HT-29 (cell line): ENCODE results near the gene MICALL1. TPM values are rescaled to one million over a fixed set of nuclear protein-coding genes. Genes with fewer than 3 reads are reported as not detected.
A peak's percentile ranks its signal among the peaks of the same experiment; 100 is the strongest.

Experiments
- DNase-seq: peaks from one replicate; pipeline ENCODE4 v3.0.0-alpha.2; 2015; ENCODE audit warnings: low spot score
- total RNA-seq: library from RNA; depleted of rRNA; stranded (reverse); fragments of >200 nt; shearing (Covaris generic); gene quantifications from 2 replicates; pipeline ENCODE4 v1.2.3, GENCODE V29; 2014

The MICALL1 gene
- total RNA-seq, 1 experiment from 2014 or later, result 23.7 TPM

GRCh38 chr22:37904572-37905533 is 1.2 kb upstream of the MICALL1 start:
- DNase-seq, result no peak

DNA sequence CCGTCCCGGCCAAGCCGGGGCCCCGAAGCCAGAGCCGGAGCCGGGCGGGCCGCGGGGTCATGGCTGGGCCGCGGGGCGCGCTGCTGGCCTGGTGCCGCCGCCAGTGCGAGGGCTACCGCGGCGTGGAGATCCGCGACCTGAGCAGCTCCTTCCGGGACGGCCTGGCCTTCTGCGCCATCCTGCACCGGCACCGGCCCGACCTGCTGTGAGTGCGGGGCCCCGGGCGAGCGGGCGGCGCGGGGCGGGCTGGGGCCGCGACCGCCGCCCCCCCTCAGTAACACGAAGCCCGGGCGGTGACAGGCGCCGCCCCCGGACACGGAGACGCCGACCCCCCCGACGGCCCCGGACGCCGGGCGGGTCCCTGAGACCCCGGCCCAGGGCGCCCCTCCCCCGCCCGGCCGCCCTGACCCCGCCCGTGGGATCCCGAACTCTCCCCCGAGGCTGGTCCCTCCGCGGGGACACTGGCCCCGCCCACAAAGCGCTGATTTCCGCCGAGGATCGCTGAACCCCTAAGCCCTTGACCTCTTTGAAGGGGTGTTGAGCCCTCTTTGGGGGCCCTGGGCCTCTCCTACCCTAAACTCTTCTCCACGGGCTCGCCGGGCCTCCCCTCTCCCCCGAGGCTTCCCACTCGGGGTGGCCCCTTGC is 389 bp downstream of the MICALL1 start:
- DNase-seq, result no peak

GRCh38 chr22:37907036-37907954 is 1.2 kb downstream of the MICALL1 start:
- peak; percentile 4 for DNase-seq

DNA sequence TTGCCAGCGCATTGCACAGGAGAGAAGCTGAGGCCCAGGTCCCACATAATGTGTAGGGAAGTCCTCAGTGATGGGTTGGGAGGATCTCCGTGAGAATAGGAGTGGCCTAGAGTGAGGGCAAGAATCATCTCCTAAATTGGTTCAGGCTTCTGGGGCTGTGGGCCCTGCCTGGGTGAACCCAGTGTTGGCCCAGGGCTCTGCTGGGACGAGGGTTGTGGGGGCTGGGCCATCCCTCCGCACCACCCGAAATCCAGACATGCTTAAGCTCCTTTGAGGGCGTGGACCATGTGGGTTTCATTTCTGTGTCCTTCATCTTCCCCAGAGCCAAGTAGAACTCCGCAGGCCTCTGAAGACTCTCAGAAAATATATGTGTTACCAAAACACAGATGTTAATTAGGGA is 3.7 kb downstream of the MICALL1 start:
- no peak for DNase-seq

DNA sequence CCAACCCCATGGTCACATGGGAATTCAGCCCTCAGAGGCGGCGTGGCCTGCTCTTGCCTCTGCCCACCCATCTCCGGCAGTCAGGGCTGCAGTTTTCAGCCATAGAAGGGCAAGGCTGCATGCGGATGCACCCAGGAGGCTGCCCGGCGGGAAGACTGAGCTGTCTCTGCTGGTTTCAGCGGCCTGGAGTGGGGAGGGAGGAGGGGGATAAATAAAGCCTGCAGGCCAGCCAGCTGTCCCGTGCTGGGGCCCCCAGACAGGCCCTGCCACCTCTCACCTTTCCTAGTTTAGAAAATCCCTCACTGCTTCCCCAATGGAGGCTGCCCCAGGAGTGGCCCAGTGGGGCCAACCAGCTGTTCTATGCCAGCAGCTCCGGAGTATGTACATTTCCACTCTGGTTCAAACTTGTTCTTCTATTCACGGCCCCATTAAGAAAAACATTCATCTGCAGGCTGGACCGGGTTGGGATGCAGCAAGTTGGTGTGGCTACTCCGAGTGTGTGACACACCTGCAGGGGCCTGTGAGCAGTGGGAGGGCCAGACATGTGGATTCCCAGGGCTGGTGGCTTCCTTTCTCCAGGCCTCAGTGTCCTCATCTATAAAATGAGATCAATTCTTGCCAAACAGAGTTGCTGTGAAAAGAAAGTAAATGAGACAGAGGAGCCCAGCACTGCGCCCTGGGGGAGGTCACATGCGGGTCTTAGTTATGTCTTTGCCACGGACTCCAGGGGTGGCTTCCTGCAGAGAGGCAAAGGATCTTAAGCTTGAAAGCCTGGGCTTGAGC is 5.0 kb downstream of the MICALL1 start:
- DNase-seq, result no peak

- no peak for DNase-seq
Observed at GRCh38 chr22:37911697-37912096, 5.6 kb downstream of the MICALL1 start.

DNA sequence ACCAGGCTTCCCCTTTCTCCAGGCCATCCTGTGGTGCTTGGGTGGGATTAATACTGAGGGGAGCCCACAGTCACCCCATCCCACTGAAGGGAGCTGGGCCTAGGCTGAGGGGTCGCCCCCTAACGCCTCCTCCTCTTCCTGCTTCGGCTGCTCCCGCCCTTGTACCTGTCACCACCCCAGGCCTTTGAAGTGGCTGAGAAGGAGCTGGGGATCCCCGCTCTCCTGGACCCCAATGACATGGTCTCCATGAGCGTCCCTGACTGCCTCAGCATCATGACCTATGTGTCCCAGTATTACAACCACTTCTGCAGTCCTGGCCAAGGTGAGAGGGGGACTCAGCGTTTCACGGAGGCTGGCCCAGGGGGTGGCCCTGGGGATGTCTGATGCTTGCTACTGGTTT is 6.1 kb downstream of the MICALL1 start:
- DNase-seq, result no peak

DNA sequence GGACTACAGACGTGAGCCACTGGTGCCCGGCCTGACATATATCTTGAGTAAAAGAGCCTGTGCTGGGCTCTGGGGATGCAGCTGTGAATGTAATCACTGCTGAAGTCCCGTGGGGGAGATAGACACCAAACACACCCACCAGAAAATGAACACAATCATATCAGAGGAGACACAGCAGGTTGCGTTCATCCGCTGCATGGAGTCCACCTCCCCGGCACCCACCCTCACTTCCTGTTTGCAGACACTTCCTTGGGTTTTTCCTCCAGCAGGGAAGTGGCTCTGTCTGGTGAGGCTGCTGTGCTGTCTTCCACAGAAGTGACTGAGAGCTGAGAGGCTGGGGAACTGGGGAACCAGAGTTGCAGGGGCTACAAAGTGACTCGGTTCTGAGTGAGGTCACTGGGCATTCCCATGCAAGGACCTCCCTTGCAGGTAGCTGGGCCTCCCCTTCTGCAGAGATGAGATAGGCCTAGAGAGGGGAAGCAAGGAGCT is 7.2 kb downstream of the MICALL1 start:
- no peak for DNase-seq

DNA sequence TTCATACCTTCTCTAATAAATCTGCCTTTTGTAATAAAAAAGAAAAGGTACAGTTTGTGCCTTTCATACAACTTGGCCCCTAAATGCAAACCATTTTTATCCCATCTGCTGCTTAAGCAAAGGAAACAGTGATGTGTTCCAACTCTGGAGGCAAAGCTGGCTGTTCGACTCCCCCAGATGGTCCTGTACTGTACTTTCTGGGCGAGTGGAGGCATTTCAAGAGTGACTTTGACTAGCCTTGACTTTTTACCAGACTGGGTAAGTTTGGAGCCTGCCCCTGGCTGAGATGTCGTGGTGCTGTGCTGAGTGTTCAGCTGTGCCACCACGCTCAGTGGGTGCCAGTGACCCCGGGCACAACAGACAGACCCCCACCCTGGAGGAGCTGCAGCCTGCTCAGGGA is 10.2 kb downstream of the MICALL1 start:
- no peak for DNase-seq

DNA sequence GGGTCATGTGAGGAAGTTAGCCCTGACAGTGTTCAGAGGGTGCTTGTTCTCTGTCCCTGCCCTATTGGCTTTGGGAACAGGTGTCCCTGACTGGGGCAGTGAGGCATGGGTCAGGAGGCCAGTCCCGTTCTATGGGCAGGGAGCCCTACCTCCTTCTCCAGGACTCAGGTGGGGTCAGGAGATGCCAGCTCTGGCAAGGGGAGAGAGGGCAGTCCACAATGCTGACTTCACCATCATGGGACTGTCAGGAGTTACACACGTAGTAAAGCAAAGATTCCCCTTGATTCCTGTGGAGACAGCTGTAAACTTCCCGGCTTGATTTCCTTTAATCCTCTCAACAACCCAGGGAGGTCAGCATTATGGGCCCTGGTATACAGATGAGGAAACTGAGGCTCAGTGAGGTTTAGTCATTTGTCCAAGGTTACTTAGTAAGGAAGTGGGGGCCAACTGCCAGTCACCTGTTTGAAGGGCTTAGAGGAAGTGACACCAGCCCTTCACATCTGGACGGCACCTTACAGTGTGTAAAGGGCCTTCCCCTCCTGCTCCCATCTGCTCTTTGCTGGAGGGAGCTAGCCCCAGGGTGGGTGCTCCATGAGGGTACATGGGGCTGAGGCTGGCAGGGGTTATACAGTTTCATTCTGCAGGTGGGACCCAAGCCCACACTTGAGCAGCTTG is 11.9 kb downstream of the MICALL1 start:
- DNase-seq, result no peak

- no peak for DNase-seq
Observed at GRCh38 chr22:37918580-37919270, 12.6 kb downstream of the MICALL1 start.

- DNase-seq, result no peak
Observed at GRCh38 chr22:37920126-37920525, 14.0 kb downstream of the MICALL1 start.

DNA sequence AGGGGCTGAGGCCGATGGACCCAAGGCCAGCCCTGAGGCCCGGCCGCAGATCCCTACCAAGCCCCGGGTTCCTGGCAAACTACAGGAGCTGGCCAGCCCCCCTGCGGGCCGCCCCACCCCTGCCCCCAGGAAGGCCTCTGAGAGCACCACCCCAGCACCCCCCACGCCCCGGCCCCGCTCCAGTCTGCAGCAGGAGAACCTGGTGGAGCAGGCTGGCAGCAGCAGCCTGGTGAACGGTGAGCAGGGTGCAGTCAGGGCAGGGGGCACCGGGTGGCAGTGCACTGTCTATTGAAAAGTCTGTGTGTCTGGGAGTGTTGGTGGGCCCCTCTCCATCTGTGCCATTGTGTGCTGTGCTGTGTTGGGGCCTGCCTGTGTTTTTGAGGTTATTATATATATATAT is 16.1 kb downstream of the MICALL1 start:
- no peak for DNase-seq

DNA sequence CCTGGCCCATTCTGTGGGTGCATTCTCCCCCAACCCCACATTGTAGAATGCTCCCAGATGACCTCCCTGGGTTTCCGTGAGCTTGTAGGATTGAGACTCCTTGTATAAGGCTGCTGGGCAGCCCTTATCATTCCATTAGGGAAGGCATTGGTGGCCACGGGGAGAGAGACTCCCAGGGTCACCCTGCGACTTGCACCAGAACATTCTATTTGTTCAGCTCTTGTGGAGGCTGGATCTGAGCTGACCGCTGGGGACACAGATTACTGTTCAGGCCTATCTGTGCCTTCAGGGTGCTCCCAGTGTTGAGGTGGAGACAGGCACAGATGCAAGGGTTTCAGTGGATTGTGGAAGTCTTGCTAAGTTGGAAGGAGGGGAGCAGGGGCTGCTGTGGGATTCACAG is 17.8 kb downstream of the MICALL1 start:
- no peak for DNase-seq

GRCh38 chr22:37924386-37925065 is 18.4 kb downstream of the MICALL1 start:
- DNase-seq, result no peak

GRCh38 chr22:37925330-37925729 is 19.2 kb downstream of the MICALL1 start:
- no peak for DNase-seq

- no peak for DNase-seq
Observed at GRCh38 chr22:37925767-37926166, 19.7 kb downstream of the MICALL1 start.

DNA sequence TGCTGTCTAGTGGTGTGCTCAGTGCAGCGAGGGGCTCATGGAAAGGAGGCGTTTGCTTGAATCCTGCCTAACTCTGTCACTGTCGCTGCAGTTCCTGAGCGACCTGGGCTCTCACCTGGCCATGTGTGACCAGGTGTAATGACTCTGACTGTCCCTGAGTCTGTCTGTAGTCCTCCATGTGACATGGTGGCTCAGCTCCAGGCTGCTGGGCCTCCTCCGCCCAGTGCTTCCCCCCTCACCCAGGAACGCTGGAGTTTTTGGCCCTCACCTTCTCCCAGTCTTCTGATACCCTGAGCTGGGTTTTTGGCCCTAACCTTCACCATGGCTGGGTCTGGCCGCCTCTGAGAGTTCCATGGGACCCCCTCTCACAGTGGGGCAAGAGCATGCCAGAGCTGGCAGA is 20.3 kb downstream of the MICALL1 start:
- no peak for DNase-seq
